ENCODE measurements around the gene MTARC2. TPM values are rescaled to one million over a fixed set of nuclear protein-coding genes. Genes with fewer than 3 reads are reported as not detected.
A peak's percentile ranks its signal among the peaks of the same experiment; 100 is the strongest.

MTARC2 gene
- 56.6 TPM for total RNA-seq
- long read RNA-seq, transcript MARC2-202 (8 exons, 2,134 nt) = major isoform, 43 of 69 reads
- long read RNA-seq, partial matches to known transcripts = 8 of 69 reads
- long read RNA-seq, other reads (novel, unspliced or antisense) = 17 of 69 reads

- intact Hi-C loops (cut with DNase I) = no loop called here
- no peak for TF ChIP-seq CTCF (IDR thresholded peaks at IDR 0.05)
- H3K4me1 ChIP-seq = peaks cover 48% of the 10 kb centered on the region
- no peaks in the 10 kb centered on the region for H3K9me3 ChIP-seq
- ATAC-seq = peak; percentile 94 to 95
- H3K4me3 ChIP-seq = peak within 1 kb of the TSS; percentile 77
- peak; percentile 86 for DNase-seq
- H3K36me3 ChIP-seq = no peaks in the 10 kb centered on the region
- H3K27ac ChIP-seq = peak within 1 kb of the TSS; percentile 88
- no peaks in the 10 kb centered on the region for H3K27me3 ChIP-seq (ENCODE audit: low read depth)
Measured at GRCh38 chr1:220748089-220748934, at the start of gene MTARC2. TSS of gene MTARC2 (plus strand) at chr1:220748322. CDS start at chr1:220748532, 210 bp downstream.

- Histone ChIP-seq H3K27ac (no peak overlapping the region), H3K4me3 (no peak overlapping the region), H3K36me3 (peaks cover 14% of the 10 kb centered on the region), H3K9me3 (no peaks in the 10 kb centered on the region), H3K4me1 (no peaks in the 10 kb centered on the region), H3K27me3 (ENCODE audit: low read depth) (no peaks in the 10 kb centered on the region)
- DNase-seq = no peak
- TF ChIP-seq CTCF (IDR thresholded peaks at IDR 0.05) = no peak
- intact Hi-C loops (cut with DNase I) = no loop called here
- ATAC-seq = no peak
Measured at GRCh38 chr1:220698607-220699016, 49.5 kb upstream of the MTARC2 start.

DNA sequence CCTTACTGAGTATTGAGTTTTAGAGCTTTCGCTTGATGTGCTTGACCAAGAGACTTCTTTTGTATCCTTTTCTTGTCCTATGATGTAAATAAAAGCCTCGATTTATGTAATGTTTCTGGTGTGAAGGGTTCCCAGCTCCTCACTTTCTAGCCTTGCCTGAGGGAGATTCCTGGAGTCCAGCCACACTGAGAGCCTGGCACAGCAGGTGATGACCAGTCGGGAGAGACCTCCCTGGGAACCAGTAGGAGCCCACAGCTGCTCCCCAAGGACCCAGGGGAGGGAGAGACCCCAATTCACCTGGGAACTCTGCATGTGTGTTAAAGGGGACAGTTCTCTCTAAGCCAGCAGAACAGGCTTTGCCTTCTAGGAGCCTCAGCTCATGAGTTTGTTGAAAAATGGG is 49.1 kb upstream of the MTARC2 start:
- H3K36me3 ChIP-seq = peaks cover 14% of the 10 kb centered on the region
- H3K4me3 ChIP-seq = no peak overlapping the region
- H3K4me1 ChIP-seq = no peaks in the 10 kb centered on the region
- H3K27ac ChIP-seq = no peak overlapping the region
- intact Hi-C loops (cut with DNase I) = no loop called here
- H3K27me3 ChIP-seq (ENCODE audit: low read depth) = no peaks in the 10 kb centered on the region
- ATAC-seq (no peak), DNase-seq (no peak)
- H3K9me3 ChIP-seq = no peaks in the 10 kb centered on the region
- no peak for TF ChIP-seq CTCF (IDR thresholded peaks at IDR 0.05)

- ATAC-seq = no peak
- no peaks in the 10 kb centered on the region for H3K9me3 ChIP-seq
- H3K27me3 ChIP-seq (ENCODE audit: low read depth) = no peaks in the 10 kb centered on the region
- no peak for TF ChIP-seq CTCF (IDR thresholded peaks at IDR 0.05)
- H3K27ac ChIP-seq = no peak overlapping the region
- DNase-seq = no peak
- H3K36me3 ChIP-seq = peaks cover 14% of the 10 kb centered on the region
- no peaks in the 10 kb centered on the region for H3K4me1 ChIP-seq
- H3K4me3 ChIP-seq = no peak overlapping the region
- intact Hi-C loops (cut with DNase I) = no loop called here
Measured at GRCh38 chr1:220700556-220701179, 47.5 kb upstream of the MTARC2 start.

- no peaks in the 10 kb centered on the region for H3K27me3 ChIP-seq (ENCODE audit: low read depth)
- no peaks in the 10 kb centered on the region for H3K9me3 ChIP-seq
- no peak overlapping the region for H3K4me3 ChIP-seq
- intact Hi-C loops (cut with DNase I) = no loop called here
- H3K27ac ChIP-seq = no peak overlapping the region
- DNase-seq (no peak), ATAC-seq (no peak)
- TF ChIP-seq CTCF (IDR thresholded peaks at IDR 0.05) = no peak
- H3K36me3 ChIP-seq = peaks cover 10% of the 10 kb centered on the region
- no peaks in the 10 kb centered on the region for H3K4me1 ChIP-seq
Measured at GRCh38 chr1:220701974-220702373, 46.1 kb upstream of the MTARC2 start.

Data from lower lobe of right lung (tissue), 2 donors.